RWPE2 (cell line): ENCODE results near the gene RMP24.
A peak's percentile ranks its signal among the peaks of the same experiment; 100 is the strongest.

ENCODE experiments used
- ATAC-seq: fragments of 200-7000 bp; cut with Tn5 transposase; 3 replicates; pipeline ENCODE4 v1.9.1; 2021; ENCODE audit warnings: low read depth
- DNase-seq: peaks from one replicate; pipeline ENCODE4 v3.0.0-alpha.2; 2020; ENCODE audit warnings: low spot score
- H3K27ac ChIP-seq: fragments of 450-650 bp; 2 replicates; pipeline ENCODE4 v1.5.1; 2017; ENCODE audit warnings: mild to moderate bottlenecking; ENCODE audit not compliant: poor library complexity, severe bottlenecking
- H3K27me3 ChIP-seq: fragments of 250-450 bp; sonication (Bioruptor Pico); 2 replicates; pipeline ENCODE4 v1.5.1; 2021; ENCODE audit warnings: mild to moderate bottlenecking, moderate library complexity; ENCODE audit not compliant: insufficient read depth, poor library complexity, severe bottlenecking
- H3K36me3 ChIP-seq: fragments of 250-450 bp; sonication (Bioruptor Pico); 2 replicates; pipeline ENCODE4 v1.5.1; 2020; ENCODE audit warnings: low read depth, mild to moderate bottlenecking, moderate library complexity
- H3K4me1 ChIP-seq: fragments of 250-450 bp; sonication (Bioruptor Pico); 2 replicates; pipeline ENCODE4 v1.5.1; 2021; ENCODE audit warnings: mild to moderate bottlenecking, moderate library complexity; ENCODE audit not compliant: insufficient read depth, poor library complexity, severe bottlenecking
- H3K4me3 ChIP-seq: fragments of 250-450 bp; sonication (Bioruptor Pico); 2 replicates; pipeline ENCODE4 v1.5.1; 2021; ENCODE audit warnings: mild to moderate bottlenecking, moderate library complexity; ENCODE audit not compliant: severe bottlenecking
- H3K9me3 ChIP-seq: fragments of 250-450 bp; sonication (Bioruptor Pico); 2 replicates; pipeline ENCODE4 v1.5.1; 2021; ENCODE audit warnings: mild to moderate bottlenecking, moderate library complexity; ENCODE audit not compliant: severe bottlenecking
- CTCF ChIP-seq: fragments of 450-650 bp; IDR thresholded peaks from one replicate; pipeline ENCODE4 v1.5.1; 2017; ENCODE audit warnings: mild to moderate bottlenecking, moderate library complexity; ENCODE audit not compliant: poor library complexity, severe bottlenecking

Gene RMP24

GRCh38 chr18:35969676-35970075 lies 2.8 kb upstream of the RMP24 start:
- no peak for ATAC-seq
- H3K9me3 ChIP-seq: no peaks in the 10 kb centered on the region
- peaks cover 20% of the 10 kb centered on the region for H3K4me1 ChIP-seq
- H3K36me3 ChIP-seq: peaks cover 11% of the 10 kb centered on the region
- no peaks in the 10 kb centered on the region for H3K27me3 ChIP-seq
- no peak for TF ChIP-seq CTCF
- no peak for DNase-seq
- H3K27ac ChIP-seq: peak overlapping the region; percentile 15
- no peak overlapping the region for H3K4me3 ChIP-seq

GRCh38 chr18:35971661-35972196 lies 750 bp upstream of the RMP24 start:
- Histone ChIP-seq H3K36me3 (peaks cover 30% of the 10 kb centered on the region), H3K27me3 (no peaks in the 10 kb centered on the region), H3K27ac (peak overlapping the region; percentile 55), H3K4me1 (peaks cover 20% of the 10 kb centered on the region), H3K9me3 (no peaks in the 10 kb centered on the region), H3K4me3 (peak overlapping the region; percentile 72)
- DNase-seq: no peak
- ATAC-seq: peak; percentile 21; the same call in 2 of the 3 replicates
- TF ChIP-seq CTCF: no peak

GRCh38 chr18:35973650-35974049 lies 1.2 kb downstream of the RMP24 start:
- no peak for ATAC-seq
- DNase-seq: no peak
- no peak overlapping the region for H3K27ac ChIP-seq
- H3K4me3 ChIP-seq: peak overlapping the region; percentile 72
- H3K4me1 ChIP-seq: peaks cover 20% of the 10 kb centered on the region
- peaks cover 48% of the 10 kb centered on the region for H3K36me3 ChIP-seq
- no peak for TF ChIP-seq CTCF
- no peaks in the 10 kb centered on the region for H3K27me3 ChIP-seq
- H3K9me3 ChIP-seq: no peaks in the 10 kb centered on the region

GRCh38 chr18:35974181-35974580 lies 1.7 kb downstream of the RMP24 start:
- no peak for TF ChIP-seq CTCF
- DNase-seq: no peak
- Histone ChIP-seq H3K4me3 (no peak overlapping the region), H3K9me3 (no peaks in the 10 kb centered on the region), H3K27ac (no peak overlapping the region), H3K27me3 (no peaks in the 10 kb centered on the region), H3K4me1 (peaks cover 20% of the 10 kb centered on the region), H3K36me3 (peaks cover 53% of the 10 kb centered on the region)
- no peak for ATAC-seq

- no peak for TF ChIP-seq CTCF
- Histone ChIP-seq H3K27ac (no peak overlapping the region), H3K4me3 (no peak overlapping the region), H3K27me3 (no peaks in the 10 kb centered on the region), H3K36me3 (peaks cover 69% of the 10 kb centered on the region), H3K9me3 (no peaks in the 10 kb centered on the region), H3K4me1 (peaks cover 4% of the 10 kb centered on the region)
- ATAC-seq: no peak
- DNase-seq: no peak
These were observed 6.6 kb downstream of the RMP24 start for GRCh38 chr18:35979112-35979511.
